GM18867 (cell line): ENCODE results near the gene KCNA2.

Experiments used
- ATAC-seq: cut with Tn5 transposase; IDR thresholded peaks from one replicate; pipeline ENCODE4 v1.9.1; 2021; ENCODE audit warnings: mild to moderate bottlenecking, moderate library complexity; ENCODE audit not compliant: unreplicated experiment

KCNA2 gene

GRCh38 chr1:110573314-110573713 lies 32.8 kb downstream of the KCNA2 start:
- no peak for ATAC-seq

- no peak for ATAC-seq
Observed at GRCh38 chr1:110572751-110573150, 33.4 kb downstream of the KCNA2 start.

GRCh38 chr1:110570901-110571300 lies 35.3 kb downstream of the KCNA2 start:
- no peak for ATAC-seq

- no peak for ATAC-seq
Observed at GRCh38 chr1:110570307-110570706, 35.9 kb downstream of the KCNA2 start.

GRCh38 chr1:110566836-110567235 lies 39.3 kb downstream of the KCNA2 start:
- no peak for ATAC-seq

- ATAC-seq = no peak
Observed at GRCh38 chr1:110565565-110565964, 40.6 kb downstream of the KCNA2 start.

GRCh38 chr1:110563089-110563488 lies 43.1 kb downstream of the KCNA2 start:
- ATAC-seq = no peak

GRCh38 chr1:110561596-110561995 lies 44.6 kb downstream of the KCNA2 start:
- no peak for ATAC-seq

GRCh38 chr1:110559157-110559556 lies 47.0 kb downstream of the KCNA2 start:
- no peak for ATAC-seq

- no peak for ATAC-seq
Observed at GRCh38 chr1:110557481-110557880, 48.7 kb downstream of the KCNA2 start.

- ATAC-seq = no peak
Observed at GRCh38 chr1:110556471-110556807, 49.7 kb downstream of the KCNA2 start.

GRCh38 chr1:110555807-110556470 lies 50.2 kb downstream of the KCNA2 start:
- no peak for ATAC-seq

- peak; percentile 56 for ATAC-seq
Observed at GRCh38 chr1:110554871-110555801, 51.0 kb downstream of the KCNA2 start.

GRCh38 chr1:110551278-110551809 lies 54.8 kb downstream of the KCNA2 start:
- ATAC-seq = no peak

GRCh38 chr1:110549831-110550230 lies 56.3 kb downstream of the KCNA2 start:
- no peak for ATAC-seq

GRCh38 chr1:110548381-110548780 lies 57.8 kb downstream of the KCNA2 start:
- ATAC-seq = no peak

GRCh38 chr1:110547017-110547416 lies 59.1 kb downstream of the KCNA2 start:
- no peak for ATAC-seq

- no peak for ATAC-seq
Observed at GRCh38 chr1:110545492-110545891, 60.7 kb downstream of the KCNA2 start.

- no peak for ATAC-seq
Observed at GRCh38 chr1:110544753-110545152, 61.4 kb downstream of the KCNA2 start.
